Panc1 (cell line): Measurements from ENCODE around the gene MMP10. TPM values are rescaled to one million over a fixed set of nuclear protein-coding genes. Genes with fewer than 3 reads are reported as not detected.

Experiments used
- ATAC-seq: fragments of 200-7000 bp; cut with Tn5 transposase; 2 replicates; pipeline ENCODE4 v1.9.1; 2020; ENCODE audit warnings: mild to moderate bottlenecking, moderate library complexity
- BruUV-seq: library from RNA; stranded (reverse); fragments of 400-500 nt; replicated peaks from 2 replicates; lab custom pipeline; 2021; lab: Mats Ljungman, UMichigan
- CTCF ChIA-PET: fragments of 300-600 bp; sonication (Branson Sonifier 250); formaldehyde crosslinking; loops from one replicate; lab custom pipeline; 2022; ENCODE audit warnings: antibody characterized with exemption; lab: Charles Lee
- POLR2A ChIA-PET: fragments of 300-600 bp; sonication (Branson Sonifier 250); formaldehyde crosslinking; loops from one replicate; lab custom pipeline; 2022; ENCODE audit warnings: antibody characterized with exemption; lab: Charles Lee
- DNase-seq: peaks from one replicate; pipeline ENCODE4 v3.0.0-alpha.2; 2010; ENCODE audit warnings: low read depth, low spot score
- H3K27ac ChIP-seq: 2 replicates; pipeline ENCODE4 v1.5.1; 2011; ENCODE audit warnings: mild to moderate bottlenecking, low read length, inconsistent platforms
- H3K27me3 ChIP-seq: fragments of 200-500 bp; sonication (Bioruptor generic); 2 replicates; pipeline ENCODE4 v1.6.0; 2014; ENCODE audit warnings: low read length, inconsistent platforms; ENCODE audit not compliant: control insufficient read depth, insufficient read depth
- H3K36me3 ChIP-seq: fragments of 200-500 bp; sonication (Bioruptor generic); 2 replicates; pipeline ENCODE4 v1.5.1; 2014; ENCODE audit warnings: inconsistent platforms, mild to moderate bottlenecking, low read length, moderate library complexity; ENCODE audit not compliant: control insufficient read depth, insufficient read depth
- H3K4me1 ChIP-seq: 2 replicates; pipeline ENCODE4 v1.5.1; 2011; ENCODE audit warnings: inconsistent platforms, mild to moderate bottlenecking, low read length, moderate library complexity; ENCODE audit not compliant: control insufficient read depth, insufficient read depth
- H3K4me3 ChIP-seq, 2 experiments: 2 replicates each; pipeline ENCODE4 v1.5.1; 2011 to 2012; ENCODE audit warnings: low read depth in 2 of 2, low read length in 2 of 2, mild to moderate bottlenecking in 2 of 2, inconsistent platforms in 1 of 2, moderate library complexity in 1 of 2
- H3K9me3 ChIP-seq: fragments of 200-500 bp; sonication (Bioruptor generic); 2 replicates; pipeline ENCODE4 v1.5.1; 2014; ENCODE audit warnings: low read depth, mild to moderate bottlenecking, inconsistent platforms, low read length, moderate library complexity; ENCODE audit not compliant: control insufficient read depth, insufficient read depth
- CTCF ChIP-seq: fragments of 450-650 bp; IDR thresholded peaks from 2 replicates; pipeline ENCODE4 v1.5.1; 2017; ENCODE audit warnings: mild to moderate bottlenecking
- POLR2AphosphoS5 ChIP-seq: IDR thresholded peaks from 2 replicates; pipeline ENCODE4 v1.6.1; 2012; ENCODE audit warnings: mild to moderate bottlenecking, low read depth, low read length, moderate library complexity
- REST ChIP-seq, 2 experiments: IDR thresholded peaks; 2 replicates each; pipeline ENCODE4 v1.6.1; 2011 to 2012; ENCODE audit warnings: low read depth in 2 of 2, control low read depth in 1 of 2, low read length in 1 of 2, mild to moderate bottlenecking in 1 of 2, moderate library complexity in 1 of 2; ENCODE audit not compliant: insufficient read depth in 1 of 2
- SIN3A ChIP-seq: IDR thresholded peaks from 2 replicates; pipeline ENCODE4 v1.6.1; 2012; ENCODE audit warnings: low read depth, mild to moderate bottlenecking, low read length, moderate library complexity, borderline replicate concordance; ENCODE audit not compliant: insufficient read depth
- TCF7L2 ChIP-seq: IDR thresholded peaks from 2 replicates; pipeline ENCODE4 v1.6.1; 2011; ENCODE audit warnings: mild to moderate bottlenecking, low read depth, low read length, inconsistent platforms
- in situ Hi-C: cut with HindIII; loops from 2 replicates; pipeline ENCODE4 v1.10.0; 2016; ENCODE audit warnings: low sequenced_read_pairs, low pct_unique_long_range_greater_than_20kb
- intact Hi-C: fragments of 100-400 bp; cut with micrococcal nuclease; formaldehyde crosslinking; loops from one replicate; pipeline ENCODE4 v1.10.0; 2022; ENCODE audit not compliant: unreplicated experiment
- total RNA-seq: library from RNA; stranded (reverse); gene quantifications from one replicate; pipeline ENCODE4 v1.2.1, GENCODE V29; 2021; ENCODE audit not compliant: unreplicated experiment

The MMP10 gene
- total RNA-seq, 1 experiment from 2014 or later = not detected

GRCh38 chr11:102810950-102811660 is 30.7 kb upstream of the MMP10 start:
- no peak for TF ChIP-seq REST (IDR thresholded peaks at IDR 0.05; ENCODE audit: insufficient read depth in 1 of 2, low read depth in 2 of 2, low read length in 1 of 2)
- TF ChIP-seq CTCF = peak; percentile 78
- DNase-seq (no peak), ATAC-seq (peak; percentile 72)
- H3K36me3 ChIP-seq = no peaks in the 10 kb centered on the region
- no peak overlapping the region for H3K4me3 ChIP-seq
- ChIA-PET CTCF (interaction anchor here (0.6 kb wide), 1 partner anchor 114 kb away, joined by 3 read pairs; no protein-coding TSS in a partner anchor), POLR2A (no interaction called here)
- no peak overlapping the region for H3K27ac ChIP-seq
- BruUV-seq = no TSS peak
- peaks cover 10% of the 10 kb centered on the region for H3K27me3 ChIP-seq
- intact Hi-C loops = loop anchor here (5.0 kb wide), 1 partner anchor 246 kb away; no protein-coding TSS in a partner anchor
- peaks cover 5% of the 10 kb centered on the region; the same call in 1 of the 2 replicates for H3K4me1 ChIP-seq
- in situ Hi-C loops = no loop called here
- H3K9me3 ChIP-seq = no peaks in the 10 kb centered on the region

- CTCF ChIA-PET = no interaction called here
- H3K27me3 ChIP-seq = peaks cover 10% of the 10 kb centered on the region
- no peak overlapping the region for H3K4me3 ChIP-seq
- BruUV-seq = no TSS peak
- ATAC-seq (no peak), DNase-seq (no peak)
- in situ Hi-C loops (no loop called here), intact Hi-C loops (loop anchor here (5.0 kb wide), 1 partner anchor 247 kb away; no protein-coding TSS in a partner anchor)
- no peaks in the 10 kb centered on the region for H3K9me3 ChIP-seq
- no peaks in the 10 kb centered on the region for H3K36me3 ChIP-seq
- no peak for TF ChIP-seq CTCF
- no peak for TF ChIP-seq POLR2AphosphoS5
- TF ChIP-seq TCF7L2 = no peak
- TF ChIP-seq SIN3A = no peak
- TF ChIP-seq REST (IDR thresholded peaks at IDR 0.05; ENCODE audit: insufficient read depth in 1 of 2, low read depth in 2 of 2, low read length in 1 of 2) = no peak
- POLR2A ChIA-PET = no interaction called here
- H3K27ac ChIP-seq = no peak overlapping the region
- H3K4me1 ChIP-seq = peaks cover 5% of the 10 kb centered on the region; the same call in 1 of the 2 replicates
Measured at GRCh38 chr11:102809971-102810370, 29.5 kb upstream of the MMP10 start.
